DND-41 (cell line): ENCODE measurements around the gene BMPR1A.

Experiments
- ATAC-seq: fragments of 200-7000 bp; cut with Tn5 transposase; 3 replicates; pipeline ENCODE4 v1.9.1; 2021; ENCODE audit warnings: low read depth; ENCODE audit not compliant: insufficient read depth
- DNase-seq: peaks from one replicate; pipeline ENCODE4 v3.0.0-alpha.2; 2020
- H2AFZ ChIP-seq: 2 replicates; pipeline ENCODE4 v1.6.0; 2012; ENCODE audit warnings: low read depth, low read length
- H3K27ac ChIP-seq: 2 replicates; pipeline ENCODE4 v1.5.1; 2012; ENCODE audit warnings: low read length, inconsistent platforms
- H3K27me3 ChIP-seq: fragments of 200-600 bp; sonication (generic); 2 replicates; pipeline ENCODE4 v1.6.0; 2012; ENCODE audit warnings: low read length, mild to moderate bottlenecking, inconsistent platforms; ENCODE audit not compliant: insufficient read depth, poor library complexity
- H3K36me3 ChIP-seq: 2 replicates; pipeline ENCODE4 v1.5.1; 2012; ENCODE audit warnings: low read length, inconsistent platforms; ENCODE audit not compliant: insufficient read depth
- H3K4me1 ChIP-seq: 2 replicates; pipeline ENCODE4 v1.5.1; 2012; ENCODE audit warnings: mild to moderate bottlenecking, low read length; ENCODE audit not compliant: insufficient read depth
- H3K4me2 ChIP-seq: 2 replicates; pipeline ENCODE4 v1.6.0; 2012; ENCODE audit warnings: mild to moderate bottlenecking, moderate library complexity, low read length, inconsistent platforms; ENCODE audit not compliant: insufficient read depth
- H3K4me3 ChIP-seq, 2 experiments: fragments of 200-600 bp in 1 of 2; shearing (Covaris generic) in 1 of 2; 2 replicates each; pipeline ENCODE4 v1.5.1; 2012 to 2016; ENCODE audit warnings: inconsistent platforms in 2 of 2, low read length in 2 of 2, mild to moderate bottlenecking in 2 of 2, low read depth in 1 of 2, moderate library complexity in 1 of 2
- H3K79me2 ChIP-seq: 2 replicates; pipeline ENCODE4 v1.6.0; 2012; ENCODE audit warnings: low read length, inconsistent platforms; ENCODE audit not compliant: insufficient read depth
- H3K9ac ChIP-seq: 2 replicates; pipeline ENCODE4 v1.6.0; 2012; ENCODE audit warnings: low read depth, mild to moderate bottlenecking, inconsistent platforms, low read length, moderate library complexity
- H3K9me3 ChIP-seq: 2 replicates; pipeline ENCODE4 v1.5.1; 2012; ENCODE audit warnings: low read length, moderate library complexity, mild to moderate bottlenecking, inconsistent platforms; ENCODE audit not compliant: insufficient read depth, severe bottlenecking
- H4K20me1 ChIP-seq: 2 replicates; pipeline ENCODE4 v1.6.0; 2012; ENCODE audit warnings: low read length; ENCODE audit not compliant: insufficient read depth
- CTCF ChIP-seq: IDR thresholded peaks from 2 replicates; pipeline ENCODE4 v1.5.1; 2012; ENCODE audit warnings: borderline replicate concordance, low read length, moderate library complexity, mild to moderate bottlenecking; ENCODE audit not compliant: poor library complexity, severe bottlenecking; ENCODE audit errors: extremely low read depth
- EZH2 ChIP-seq: IDR thresholded peaks from 3 replicates; pipeline ENCODE4 v1.6.1; 2012; ENCODE audit warnings: borderline replicate concordance, low read depth, mild to moderate bottlenecking, moderate library complexity, low read length, inconsistent platforms; ENCODE audit not compliant: severe bottlenecking

Gene BMPR1A

DNA sequence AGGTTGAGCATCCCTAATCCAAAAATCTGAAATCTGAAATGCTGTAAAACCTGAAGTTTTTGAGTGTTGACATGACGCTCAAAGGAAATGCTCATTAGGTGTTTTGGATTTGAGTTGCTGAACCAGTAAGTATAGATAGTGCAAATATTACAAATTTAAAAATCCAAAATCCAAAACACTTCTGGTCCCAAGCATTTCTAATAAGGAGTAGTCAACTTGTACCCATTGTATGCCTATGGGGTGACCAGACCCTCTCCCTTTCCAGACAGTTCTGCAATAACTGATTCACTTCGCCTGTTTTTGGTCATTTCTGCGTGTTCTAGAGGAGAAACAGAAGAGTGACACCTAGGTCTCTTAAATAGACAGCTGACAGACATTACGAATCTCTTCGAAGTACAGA lies 110.7 kb downstream of the BMPR1A start:
- H3K4me1 ChIP-seq, result no peaks in the 10 kb centered on the region
- no peak for ATAC-seq

GRCh38 chr10:86868353-86868752 lies 111.9 kb downstream of the BMPR1A start:
- H3K4me1 ChIP-seq, result no peaks in the 10 kb centered on the region
- TF ChIP-seq CTCF, result no peak
- no peaks in the 10 kb centered on the region for H3K27me3 ChIP-seq
- H3K27ac ChIP-seq, result no peak overlapping the region
- DNase-seq, result no peak
- no peaks in the 10 kb centered on the region for H3K36me3 ChIP-seq
- no peaks in the 10 kb centered on the region for H3K79me2 ChIP-seq
- no peak overlapping the region for H3K4me2 ChIP-seq
- no peak overlapping the region for H3K9ac ChIP-seq
- H3K9me3 ChIP-seq, result no peaks in the 10 kb centered on the region
- no peak overlapping the region for H3K4me3 ChIP-seq
- H4K20me1 ChIP-seq, result no peaks in the 10 kb centered on the region
- no peak for ATAC-seq
- H2AFZ ChIP-seq, result no peak overlapping the region

More for the DNA sequence above, 110.7 kb downstream of the BMPR1A start:
- H4K20me1 ChIP-seq, result no peaks in the 10 kb centered on the region
- no peak overlapping the region for H3K27ac ChIP-seq
- H3K9me3 ChIP-seq, result no peaks in the 10 kb centered on the region
- H3K36me3 ChIP-seq, result no peaks in the 10 kb centered on the region
- H3K4me3 ChIP-seq, result no peak overlapping the region
- H2AFZ ChIP-seq, result no peak overlapping the region
- no peak overlapping the region for H3K4me2 ChIP-seq
- no peaks in the 10 kb centered on the region for H3K79me2 ChIP-seq
- TF ChIP-seq EZH2 (no peak), CTCF (no peak)
- H3K27me3 ChIP-seq, result no peaks in the 10 kb centered on the region
- H3K9ac ChIP-seq, result no peak overlapping the region
- no peak for DNase-seq

DNA sequence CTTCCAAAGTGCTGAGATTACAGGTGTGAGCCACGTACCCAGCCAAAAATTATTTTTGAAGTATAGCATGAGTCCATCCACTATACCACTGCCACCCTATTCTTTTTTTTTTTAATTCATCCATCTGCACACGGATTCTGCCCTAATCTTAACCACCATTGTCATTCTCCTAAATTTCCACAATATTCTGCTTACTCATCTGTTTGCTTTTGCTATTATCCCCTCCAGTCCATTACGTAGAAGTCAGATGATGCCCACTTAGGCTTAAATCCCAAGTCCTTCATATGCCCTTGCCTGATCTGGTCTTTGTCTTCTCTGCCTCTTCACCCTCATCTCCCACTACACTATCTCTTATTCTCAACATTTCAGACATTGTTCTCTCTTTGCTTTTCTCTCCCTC lies 114.3 kb downstream of the BMPR1A start:
- no peak overlapping the region for H3K27ac ChIP-seq
- H2AFZ ChIP-seq, result no peak overlapping the region
- TF ChIP-seq CTCF (no peak), EZH2 (no peak)
- DNase-seq, result no peak
- no peak overlapping the region for H3K4me2 ChIP-seq
- no peaks in the 10 kb centered on the region for H4K20me1 ChIP-seq
- no peaks in the 10 kb centered on the region for H3K79me2 ChIP-seq
- H3K36me3 ChIP-seq, result no peaks in the 10 kb centered on the region
- no peaks in the 10 kb centered on the region for H3K4me1 ChIP-seq
- no peaks in the 10 kb centered on the region for H3K27me3 ChIP-seq
- no peaks in the 10 kb centered on the region for H3K9me3 ChIP-seq
- no peak overlapping the region for H3K9ac ChIP-seq
- ATAC-seq, result no peak
- H3K4me3 ChIP-seq, result no peak overlapping the region

DNA sequence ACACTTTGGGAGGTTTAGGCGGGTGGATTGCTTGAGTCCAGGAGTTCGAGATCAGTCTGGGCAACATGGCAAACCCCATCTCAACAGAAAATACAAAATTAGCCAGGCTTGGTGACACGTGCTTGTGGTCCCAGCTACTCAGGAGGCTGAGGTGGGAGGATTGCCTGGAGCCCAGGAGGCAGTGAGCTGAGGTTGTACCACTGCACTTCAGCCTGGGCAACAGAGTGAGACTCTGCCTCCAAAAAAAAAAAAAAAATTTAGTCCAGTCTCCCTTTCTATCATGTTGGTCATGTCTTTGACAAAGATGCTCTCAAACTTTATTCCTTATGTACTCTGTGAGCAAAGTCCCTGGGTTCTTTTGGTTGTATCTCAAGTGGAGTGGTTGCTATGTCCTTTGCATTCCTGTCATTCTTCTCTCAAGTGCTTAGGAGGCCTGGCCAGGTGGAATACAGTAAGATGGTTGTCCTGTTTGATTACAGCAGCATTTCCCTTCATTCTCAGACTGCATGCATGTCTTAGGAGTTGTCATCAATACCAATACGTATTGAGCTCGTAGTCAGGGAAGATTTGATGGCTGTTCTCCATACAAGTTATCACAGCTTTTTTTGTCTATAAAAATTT lies 115.3 kb downstream of the BMPR1A start:
- Histone ChIP-seq H3K4me3 (no peak overlapping the region), H2AFZ (no peak overlapping the region), H3K27me3 (no peaks in the 10 kb centered on the region), H3K9me3 (no peaks in the 10 kb centered on the region), H4K20me1 (no peaks in the 10 kb centered on the region), H3K36me3 (no peaks in the 10 kb centered on the region), H3K4me1 (peaks cover 1% of the 10 kb centered on the region; the same call in 1 of the 2 replicates), H3K9ac (no peak overlapping the region), H3K27ac (no peak overlapping the region), H3K4me2 (no peak overlapping the region), H3K79me2 (no peaks in the 10 kb centered on the region)
- TF ChIP-seq CTCF (no peak), EZH2 (no peak)
- ATAC-seq (no peak), DNase-seq (no peak)
